KMS-11 (cell line): ENCODE data around the gene C1GALT1.

Source experiments
- H2AFZ ChIP-seq: fragments of 200-600 bp; sonication (generic); 2 replicates; pipeline ENCODE4 v1.6.1; 2016; ENCODE audit warnings: antibody characterized with exemption, mixed run types, low read depth
- H3K27ac ChIP-seq: fragments of 200-600 bp; sonication (generic); 2 replicates; pipeline ENCODE4 v1.6.1; 2016; ENCODE audit warnings: mild to moderate bottlenecking, mixed run types
- H3K27me3 ChIP-seq: fragments of 200-600 bp; sonication (generic); 2 replicates; pipeline ENCODE4 v1.6.1; 2017; ENCODE audit warnings: mild to moderate bottlenecking, low read depth, mixed run types, moderate library complexity; ENCODE audit not compliant: insufficient read depth
- H3K36me3 ChIP-seq: fragments of 200-600 bp; sonication (generic); 2 replicates; pipeline ENCODE4 v1.6.1; 2017; ENCODE audit warnings: mild to moderate bottlenecking, mixed run types; ENCODE audit not compliant: insufficient read depth
- H3K4me1 ChIP-seq: fragments of 200-600 bp; sonication (generic); 2 replicates; pipeline ENCODE4 v1.6.1; 2016; ENCODE audit warnings: mild to moderate bottlenecking, low read depth, mixed run types; ENCODE audit not compliant: poor library complexity, severe bottlenecking
- H3K4me2 ChIP-seq: fragments of 200-600 bp; sonication (generic); 2 replicates; pipeline ENCODE4 v1.7.0; 2016; ENCODE audit warnings: mild to moderate bottlenecking, mixed run types
- H3K4me3 ChIP-seq: fragments of 200-600 bp; sonication (generic); IDR thresholded peaks from 2 replicates; pipeline ENCODE4 v1.6.1; 2017; ENCODE audit warnings: low read depth, low read length, mixed read lengths; ENCODE audit not compliant: insufficient read depth
- H3K79me2 ChIP-seq: fragments of 200-600 bp; sonication (generic); 2 replicates; pipeline ENCODE4 v1.6.1; 2016; ENCODE audit warnings: low read depth, mixed run types; ENCODE audit not compliant: insufficient read depth
- H3K9ac ChIP-seq: fragments of 200-600 bp; sonication (generic); 2 replicates; pipeline ENCODE4 v1.6.1; 2016; ENCODE audit warnings: mild to moderate bottlenecking, mixed run types
- H4K20me1 ChIP-seq: fragments of 200-600 bp; sonication (generic); 2 replicates; pipeline ENCODE4 v1.6.1; 2016; ENCODE audit warnings: mild to moderate bottlenecking, mixed run types; ENCODE audit not compliant: insufficient read depth
- CTCF ChIP-seq: fragments of 200-600 bp; sonication (generic); conservative IDR thresholded peaks from 2 replicates; pipeline ENCODE4 v1.6.1; 2017; ENCODE audit warnings: low read depth, mild to moderate bottlenecking, antibody characterized with exemption, low read length, moderate library complexity, mixed read lengths

The C1GALT1 gene

GRCh38 chr7:7178081-7178480 is 4.3 kb upstream of the C1GALT1 start:
- Histone ChIP-seq H3K79me2 (peaks cover 1% of the 10 kb centered on the region; the same call in 1 of the 2 replicates), H3K27ac (no peak overlapping the region), H3K27me3 (no peaks in the 10 kb centered on the region), H3K4me3 (no peak overlapping the region), H3K9ac (no peak overlapping the region), H3K36me3 (no peaks in the 10 kb centered on the region), H4K20me1 (no peaks in the 10 kb centered on the region), H3K4me1 (peaks cover 16% of the 10 kb centered on the region), H2AFZ (no peak overlapping the region), H3K4me2 (no peak overlapping the region)
- TF ChIP-seq CTCF, result no peak

GRCh38 chr7:7178906-7179305 is 3.4 kb upstream of the C1GALT1 start:
- H3K27ac ChIP-seq, result no peak overlapping the region

GRCh38 chr7:7180725-7181449 is 1.5 kb upstream of the C1GALT1 start:
- Histone ChIP-seq H3K36me3 (no peaks in the 10 kb centered on the region), H3K27me3 (no peaks in the 10 kb centered on the region), H3K9ac (peak overlapping the region; percentile 73), H3K4me1 (peaks cover 31% of the 10 kb centered on the region), H3K4me3 (no peak overlapping the region), H4K20me1 (no peaks in the 10 kb centered on the region), H3K79me2 (peaks cover 29% of the 10 kb centered on the region), H2AFZ (peak overlapping the region; percentile 82), H3K4me2 (peak overlapping the region; percentile 97), H3K27ac (peak overlapping the region; percentile 93; the same call in 1 of the 2 replicates)
- no peak for TF ChIP-seq CTCF

More at GRCh38 chr7:7178906-7179305, 3.4 kb upstream of the C1GALT1 start:
- no peak overlapping the region for H3K9ac ChIP-seq
- peaks cover 9% of the 10 kb centered on the region for H3K79me2 ChIP-seq
- TF ChIP-seq CTCF, result no peak
- H3K27me3 ChIP-seq, result no peaks in the 10 kb centered on the region
- H3K4me2 ChIP-seq, result no peak overlapping the region
- H3K4me3 ChIP-seq, result no peak overlapping the region
- peaks cover 16% of the 10 kb centered on the region for H3K4me1 ChIP-seq
- no peak overlapping the region for H2AFZ ChIP-seq
- H4K20me1 ChIP-seq, result no peaks in the 10 kb centered on the region
- H3K36me3 ChIP-seq, result no peaks in the 10 kb centered on the region

GRCh38 chr7:7181519-7182155 is 707 bp upstream of the C1GALT1 start:
- H3K27ac ChIP-seq, result peak overlapping the region; percentile 93
- H3K79me2 ChIP-seq, result peaks cover 37% of the 10 kb centered on the region
- no peaks in the 10 kb centered on the region for H3K27me3 ChIP-seq
- TF ChIP-seq CTCF, result peak; percentile 31; the same call in 1 of the 2 replicates
- peak overlapping the region; percentile 73 for H3K9ac ChIP-seq
- H3K4me2 ChIP-seq, result peak overlapping the region; percentile 97
- H2AFZ ChIP-seq, result peak overlapping the region; percentile 82
- H3K36me3 ChIP-seq, result no peaks in the 10 kb centered on the region
- peaks cover 39% of the 10 kb centered on the region for H3K4me1 ChIP-seq
- no peak overlapping the region for H3K4me3 ChIP-seq
- no peaks in the 10 kb centered on the region for H4K20me1 ChIP-seq
